K562 (cell line): ENCODE results near the gene MAML1. TPM values are rescaled to one million over a fixed set of nuclear protein-coding genes. Genes with fewer than 3 reads are reported as not detected.

ENCODE experiments used
- ESRRA ChIP-seq: fragments of 450-650 bp; IDR thresholded peaks from 2 replicates; pipeline ENCODE4 v1.6.1; 2014; ENCODE audit warnings: low read depth, mild to moderate bottlenecking, moderate library complexity, borderline replicate concordance
- HDAC1 ChIP-seq, 2 experiments: fragments of 450-650 bp; IDR thresholded peaks; 2 replicates each; pipeline ENCODE4 v1.6.1; 2016 to 2017; ENCODE audit warnings: inconsistent platforms in 1 of 2, mild to moderate bottlenecking in 1 of 2, moderate library complexity in 1 of 2
- HMG20A ChIP-seq: fragments of 450-650 bp; formaldehyde crosslinking; conservative IDR thresholded peaks from 2 replicates; pipeline ENCODE4 v1.4.0; 2020; ENCODE audit warnings: mild to moderate bottlenecking, mixed read lengths
- HSF4 ChIP-seq: fragments of 250-450 bp; sonication (Bioruptor Pico); IDR thresholded peaks from 2 replicates; pipeline ENCODE4 v2.1.2; 2022; ENCODE audit warnings: mild to moderate bottlenecking, moderate library complexity, borderline replicate concordance
- KLF13 ChIP-seq: fragments of 450-650 bp; IDR thresholded peaks from 2 replicates; pipeline ENCODE4 v1.6.1; 2016; ENCODE audit warnings: missing genetic modification characterization, low read depth, mild to moderate bottlenecking, missing compliant biosample characterization, moderate library complexity, borderline replicate concordance
- MCM5 ChIP-seq: fragments of 450-650 bp; IDR thresholded peaks from 2 replicates; pipeline ENCODE4 v1.6.1; 2016; ENCODE audit warnings: low read depth
- ZNF76 ChIP-seq: fragments of 250-450 bp; sonication (Bioruptor Pico); IDR thresholded peaks from 2 replicates; pipeline ENCODE4 v1.4.0; 2020; ENCODE audit warnings: mild to moderate bottlenecking, moderate library complexity, borderline replicate concordance
- polyA plus RNA-seq, 8 experiments: library from polyadenylated mRNA; depleted of rRNA in 4 of 8; stranded (reverse) in 5 of 8; unstranded in 3 of 8; fragments of >200 nt; fragmentation: Nextera tagmentation in 2 of 8; fragmentation: Illumina TruSeq in 1 of 8; extraction: Ambion mirVana in 2 of 8; extraction: Trizol in 1 of 8; gene quantifications; 2 replicates each; pipeline versions ENCODE4 v1.2.1 to v1.2.3, GENCODE V29; 2011 to 2014; ENCODE audit warnings: inconsistent platforms in 1 of 8, missing spikeins in 1 of 8
- total RNA-seq, 7 experiments: library from RNA; depleted of rRNA in 6 of 7; stranded (reverse); fragments of >200 nt in 6 of 7; fragmentation: Illumina TruSeq in 2 of 7; extraction: Trizol in 2 of 7; gene quantifications; 2 replicates each; pipeline versions ENCODE4 v1.2.1 to v1.2.3, GENCODE V29; 2011 to 2021; ENCODE audit warnings: low replicate concordance in 1 of 7
- TF ChIP-seq, protein P1 (sequence below), 2 experiments: fragments of 450-650 bp; IDR thresholded peaks; 2 replicates each; pipeline ENCODE4 v1.6.1; 2018; ENCODE audit warnings: mild to moderate bottlenecking in 2 of 2, low read depth in 1 of 2; ENCODE audit not compliant: partially characterized antibody in 2 of 2
- TF ChIP-seq, protein P2 (sequence below): fragments of 250-450 bp; sonication (Bioruptor Pico); IDR thresholded peaks from 2 replicates; pipeline ENCODE4 v1.4.0; 2020; ENCODE audit warnings: mild to moderate bottlenecking, moderate library complexity
- TF ChIP-seq, protein P3 (sequence below), 2 experiments: IDR thresholded peaks in 1 of 2; conservative IDR thresholded peaks in 1 of 2; 2 replicates each; pipeline ENCODE4 v1.6.1; 2016; ENCODE audit warnings: low read depth in 2 of 2, mild to moderate bottlenecking in 1 of 2, missing compliant biosample characterization in 1 of 2, missing genetic modification characterization in 1 of 2, moderate library complexity in 1 of 2
- TF ChIP-seq, protein P4 (sequence below): fragments of 450-650 bp; formaldehyde crosslinking; IDR thresholded peaks from 2 replicates; pipeline ENCODE4 v1.4.0; 2022; ENCODE audit warnings: missing genetic modification characterization

MAML1 gene
- total and polyA plus RNA-seq, 9 of the 15 experiments (the other 6 are each of a cell fraction or from before 2014, with no cell fraction given) = 0.32 to 18.4 (median 7.0) TPM

DNA sequence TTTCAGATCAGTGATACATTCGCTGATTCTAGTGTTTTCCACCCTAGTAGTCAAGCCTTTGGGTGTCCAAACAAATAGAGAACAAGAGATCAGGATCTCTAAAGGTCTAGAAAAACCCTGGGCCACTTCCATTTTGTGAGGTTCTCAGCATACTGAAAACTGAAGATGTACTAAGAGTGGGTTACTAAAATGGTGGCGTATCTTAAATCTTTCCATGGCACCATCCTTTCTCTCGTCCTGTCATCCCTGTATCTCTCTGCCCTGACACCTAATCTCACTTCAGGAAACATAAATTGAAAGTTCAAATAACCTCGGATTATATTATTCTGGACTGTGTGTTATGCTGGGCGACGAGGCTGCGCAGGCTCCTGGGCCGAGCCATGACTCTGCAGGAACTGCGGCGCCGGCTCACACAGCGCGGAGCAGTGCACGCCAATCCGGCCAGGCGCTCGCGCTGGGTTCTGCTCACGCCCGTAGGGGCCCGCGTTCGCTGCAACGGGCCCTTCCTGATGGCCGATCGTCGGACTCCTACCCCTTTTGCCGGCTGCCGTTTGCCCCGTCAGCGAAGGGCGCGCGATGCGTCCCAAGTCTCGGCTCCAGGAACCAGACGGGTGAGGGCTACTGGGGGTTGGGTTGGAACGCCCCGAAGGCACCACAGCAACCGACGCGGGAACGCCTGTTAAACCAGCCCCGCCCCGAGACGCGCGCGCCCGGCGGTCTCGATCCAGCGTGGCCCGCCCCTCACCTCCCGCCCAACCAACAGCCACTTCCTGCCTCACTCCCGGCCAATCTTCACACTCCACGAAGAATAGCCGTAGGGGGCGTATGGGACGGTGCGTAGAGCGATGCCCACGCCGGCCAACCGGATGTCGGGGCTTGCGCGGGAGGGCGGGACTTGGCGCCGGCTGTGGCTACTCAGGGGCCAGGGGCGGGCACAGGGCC is 34.4 kb upstream of the MAML1 start (continued):
- TF ChIP-seq, protein P1, sequence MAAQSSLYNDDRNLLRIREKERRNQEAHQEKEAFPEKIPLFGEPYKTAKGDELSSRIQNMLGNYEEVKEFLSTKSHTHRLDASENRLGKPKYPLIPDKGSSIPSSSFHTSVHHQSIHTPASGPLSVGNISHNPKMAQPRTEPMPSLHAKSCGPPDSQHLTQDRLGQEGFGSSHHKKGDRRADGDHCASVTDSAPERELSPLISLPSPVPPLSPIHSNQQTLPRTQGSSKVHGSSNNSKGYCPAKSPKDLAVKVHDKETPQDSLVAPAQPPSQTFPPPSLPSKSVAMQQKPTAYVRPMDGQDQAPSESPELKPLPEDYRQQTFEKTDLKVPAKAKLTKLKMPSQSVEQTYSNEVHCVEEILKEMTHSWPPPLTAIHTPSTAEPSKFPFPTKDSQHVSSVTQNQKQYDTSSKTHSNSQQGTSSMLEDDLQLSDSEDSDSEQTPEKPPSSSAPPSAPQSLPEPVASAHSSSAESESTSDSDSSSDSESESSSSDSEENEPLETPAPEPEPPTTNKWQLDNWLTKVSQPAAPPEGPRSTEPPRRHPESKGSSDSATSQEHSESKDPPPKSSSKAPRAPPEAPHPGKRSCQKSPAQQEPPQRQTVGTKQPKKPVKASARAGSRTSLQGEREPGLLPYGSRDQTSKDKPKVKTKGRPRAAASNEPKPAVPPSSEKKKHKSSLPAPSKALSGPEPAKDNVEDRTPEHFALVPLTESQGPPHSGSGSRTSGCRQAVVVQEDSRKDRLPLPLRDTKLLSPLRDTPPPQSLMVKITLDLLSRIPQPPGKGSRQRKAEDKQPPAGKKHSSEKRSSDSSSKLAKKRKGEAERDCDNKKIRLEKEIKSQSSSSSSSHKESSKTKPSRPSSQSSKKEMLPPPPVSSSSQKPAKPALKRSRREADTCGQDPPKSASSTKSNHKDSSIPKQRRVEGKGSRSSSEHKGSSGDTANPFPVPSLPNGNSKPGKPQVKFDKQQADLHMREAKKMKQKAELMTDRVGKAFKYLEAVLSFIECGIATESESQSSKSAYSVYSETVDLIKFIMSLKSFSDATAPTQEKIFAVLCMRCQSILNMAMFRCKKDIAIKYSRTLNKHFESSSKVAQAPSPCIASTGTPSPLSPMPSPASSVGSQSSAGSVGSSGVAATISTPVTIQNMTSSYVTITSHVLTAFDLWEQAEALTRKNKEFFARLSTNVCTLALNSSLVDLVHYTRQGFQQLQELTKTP (IDR thresholded peaks at IDR 0.05; ENCODE audit: low read depth in 1 of 2, partially characterized antibody in 2 of 2) = peak in 1 of 2 experiments; percentile 73
- TF ChIP-seq ZNF76 = peak; percentile 31; the same call in 1 of the 2 replicates
- peak in 1 of 2 experiments; percentile 91; a peak in 2 of 4 replicates for TF ChIP-seq HDAC1 (IDR thresholded peaks at IDR 0.05)
- no peak for TF ChIP-seq KLF13 (tag)
- TF ChIP-seq HSF4 (CRISPR knock-in tag) = no peak
- TF ChIP-seq, protein P2, sequence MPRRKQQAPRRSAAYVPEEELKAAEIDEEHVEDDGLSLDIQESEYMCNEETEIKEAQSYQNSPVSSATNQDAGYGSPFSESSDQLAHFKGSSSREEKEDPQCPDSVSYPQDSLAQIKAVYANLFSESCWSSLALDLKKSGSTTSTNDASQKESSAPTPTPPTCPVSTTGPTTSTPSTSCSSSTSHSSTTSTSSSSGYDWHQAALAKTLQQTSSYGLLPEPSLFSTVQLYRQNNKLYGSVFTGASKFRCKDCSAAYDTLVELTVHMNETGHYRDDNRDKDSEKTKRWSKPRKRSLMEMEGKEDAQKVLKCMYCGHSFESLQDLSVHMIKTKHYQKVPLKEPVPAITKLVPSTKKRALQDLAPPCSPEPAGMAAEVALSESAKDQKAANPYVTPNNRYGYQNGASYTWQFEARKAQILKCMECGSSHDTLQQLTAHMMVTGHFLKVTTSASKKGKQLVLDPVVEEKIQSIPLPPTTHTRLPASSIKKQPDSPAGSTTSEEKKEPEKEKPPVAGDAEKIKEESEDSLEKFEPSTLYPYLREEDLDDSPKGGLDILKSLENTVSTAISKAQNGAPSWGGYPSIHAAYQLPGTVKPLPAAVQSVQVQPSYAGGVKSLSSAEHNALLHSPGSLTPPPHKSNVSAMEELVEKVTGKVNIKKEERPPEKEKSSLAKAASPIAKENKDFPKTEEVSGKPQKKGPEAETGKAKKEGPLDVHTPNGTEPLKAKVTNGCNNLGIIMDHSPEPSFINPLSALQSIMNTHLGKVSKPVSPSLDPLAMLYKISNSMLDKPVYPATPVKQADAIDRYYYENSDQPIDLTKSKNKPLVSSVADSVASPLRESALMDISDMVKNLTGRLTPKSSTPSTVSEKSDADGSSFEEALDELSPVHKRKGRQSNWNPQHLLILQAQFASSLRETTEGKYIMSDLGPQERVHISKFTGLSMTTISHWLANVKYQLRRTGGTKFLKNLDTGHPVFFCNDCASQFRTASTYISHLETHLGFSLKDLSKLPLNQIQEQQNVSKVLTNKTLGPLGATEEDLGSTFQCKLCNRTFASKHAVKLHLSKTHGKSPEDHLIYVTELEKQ = no peak
- no peak for TF ChIP-seq HMG20A
- TF ChIP-seq ESRRA = no peak
- TF ChIP-seq, protein P3, sequence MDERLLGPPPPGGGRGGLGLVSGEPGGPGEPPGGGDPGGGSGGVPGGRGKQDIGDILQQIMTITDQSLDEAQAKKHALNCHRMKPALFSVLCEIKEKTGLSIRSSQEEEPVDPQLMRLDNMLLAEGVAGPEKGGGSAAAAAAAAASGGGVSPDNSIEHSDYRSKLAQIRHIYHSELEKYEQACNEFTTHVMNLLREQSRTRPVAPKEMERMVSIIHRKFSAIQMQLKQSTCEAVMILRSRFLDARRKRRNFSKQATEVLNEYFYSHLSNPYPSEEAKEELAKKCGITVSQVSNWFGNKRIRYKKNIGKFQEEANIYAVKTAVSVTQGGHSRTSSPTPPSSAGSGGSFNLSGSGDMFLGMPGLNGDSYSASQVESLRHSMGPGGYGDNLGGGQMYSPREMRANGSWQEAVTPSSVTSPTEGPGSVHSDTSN (CRISPR knock-in tag; IDR thresholded peaks at IDR 0.05; ENCODE audit: low read depth) = peak; percentile 90
- TF ChIP-seq, protein P3 (tag; conservative IDR thresholded peaks at IDR 0.05; ENCODE audit: low read depth) = peak; percentile 96
- TF ChIP-seq, protein P4, sequence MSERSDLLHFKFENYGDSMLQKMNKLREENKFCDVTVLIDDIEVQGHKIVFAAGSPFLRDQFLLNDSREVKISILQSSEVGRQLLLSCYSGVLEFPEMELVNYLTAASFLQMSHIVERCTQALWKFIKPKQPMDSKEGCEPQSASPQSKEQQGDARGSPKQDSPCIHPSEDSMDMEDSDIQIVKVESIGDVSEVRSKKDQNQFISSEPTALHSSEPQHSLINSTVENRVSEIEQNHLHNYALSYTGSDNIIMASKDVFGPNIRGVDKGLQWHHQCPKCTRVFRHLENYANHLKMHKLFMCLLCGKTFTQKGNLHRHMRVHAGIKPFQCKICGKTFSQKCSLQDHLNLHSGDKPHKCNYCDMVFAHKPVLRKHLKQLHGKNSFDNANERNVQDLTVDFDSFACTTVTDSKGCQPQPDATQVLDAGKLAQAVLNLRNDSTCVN (CRISPR knock-in tag) = no peak
- TF ChIP-seq MCM5 = no peak
